H9 (cell line): ENCODE data around the gene MUSTN1. TPM values are rescaled to one million over a fixed set of nuclear protein-coding genes. Genes with fewer than 3 reads are reported as not detected.

Source experiments
- DNase-seq: peaks from one replicate; pipeline ENCODE4 v3.0.0-alpha.2; 2017
- H2AFZ ChIP-seq: one replicate; pipeline ENCODE4 v1.6.1; 2013; ENCODE audit warnings: mild to moderate bottlenecking, low read length, control low read depth, moderate library complexity
- H2AK5ac ChIP-seq: 2 replicates; pipeline ENCODE4 v1.6.1; 2013; ENCODE audit warnings: low read length, control low read depth, mixed read lengths; ENCODE audit not compliant: insufficient read length
- H2BK120ac ChIP-seq: one replicate; pipeline ENCODE4 v1.6.1; 2013; ENCODE audit warnings: low read depth, mild to moderate bottlenecking, low read length, control low read depth, inconsistent platforms; ENCODE audit not compliant: poor library complexity, severe bottlenecking
- H2BK12ac ChIP-seq: 2 replicates; pipeline ENCODE4 v1.6.1; 2013; ENCODE audit warnings: low read length, control low read depth, mixed read lengths, low read depth; ENCODE audit not compliant: insufficient read length
- H2BK15ac ChIP-seq: 2 replicates; pipeline ENCODE4 v1.6.1; 2013; ENCODE audit warnings: low read depth, low read length, control low read depth
- H2BK20ac ChIP-seq: one replicate; pipeline ENCODE4 v1.6.1; 2013; ENCODE audit warnings: low read depth, mild to moderate bottlenecking, low read length, control low read depth, inconsistent platforms; ENCODE audit not compliant: poor library complexity, severe bottlenecking
- H2BK5ac ChIP-seq: 2 replicates; pipeline ENCODE4 v1.6.1; 2013; ENCODE audit warnings: low read length, control low read depth, mixed read lengths; ENCODE audit not compliant: insufficient read length
- H3K14ac ChIP-seq: 2 replicates; pipeline ENCODE4 v1.6.1; 2013; ENCODE audit warnings: low read length, control low read depth; ENCODE audit not compliant: insufficient read depth
- H3K18ac ChIP-seq: 2 replicates; pipeline ENCODE4 v1.6.1; 2013; ENCODE audit warnings: low read depth, mild to moderate bottlenecking, mixed read lengths, low read length, control low read depth; ENCODE audit not compliant: insufficient read length
- H3K23ac ChIP-seq: 2 replicates; pipeline ENCODE4 v1.6.1; 2013; ENCODE audit warnings: low read length, control low read depth, mixed read lengths, low read depth; ENCODE audit not compliant: insufficient read length
- H3K23me2 ChIP-seq: 2 replicates; pipeline ENCODE4 v1.6.1; 2013; ENCODE audit warnings: low read depth, mild to moderate bottlenecking, mixed read lengths, low read length, control low read depth; ENCODE audit not compliant: insufficient read length, poor library complexity, severe bottlenecking
- H3K27ac ChIP-seq: 2 replicates; pipeline ENCODE4 v1.5.1; 2013; ENCODE audit warnings: low read length, control low read depth, mixed read lengths, low read depth; ENCODE audit not compliant: insufficient read length
- H3K27me3 ChIP-seq: 2 replicates; pipeline ENCODE4 v1.6.1; 2013; ENCODE audit warnings: low read length, control low read depth, inconsistent platforms; ENCODE audit not compliant: insufficient read depth
- H3K4ac ChIP-seq: 2 replicates; pipeline ENCODE4 v1.6.1; 2013; ENCODE audit warnings: low read depth, mild to moderate bottlenecking, control low read depth, inconsistent platforms, low read length, moderate library complexity
- H3K4me1 ChIP-seq: 2 replicates; pipeline ENCODE4 v1.6.1; 2013; ENCODE audit warnings: low read length, control low read depth, inconsistent platforms; ENCODE audit not compliant: insufficient read depth
- H3K4me2 ChIP-seq: 2 replicates; pipeline ENCODE4 v1.6.1; 2013; ENCODE audit warnings: low read length, control low read depth, mixed read lengths; ENCODE audit not compliant: insufficient read length, insufficient read depth
- H3K56ac ChIP-seq: 2 replicates; pipeline ENCODE4 v1.6.1; 2013; ENCODE audit warnings: low read depth, mild to moderate bottlenecking, mixed read lengths, low read length, control low read depth; ENCODE audit not compliant: insufficient read length
- H3K79me1 ChIP-seq: 2 replicates; pipeline ENCODE4 v1.6.1; 2013; ENCODE audit warnings: low read depth, mild to moderate bottlenecking, moderate library complexity, low read length, control low read depth, inconsistent platforms; ENCODE audit not compliant: insufficient read depth, poor library complexity, severe bottlenecking
- H3K79me2 ChIP-seq: 2 replicates; pipeline ENCODE4 v1.6.1; 2013; ENCODE audit warnings: low read length, control low read depth, inconsistent platforms; ENCODE audit not compliant: insufficient read depth
- H3K9ac ChIP-seq: 2 replicates; pipeline ENCODE4 v1.6.1; 2013; ENCODE audit warnings: low read length, control low read depth, mixed read lengths; ENCODE audit not compliant: insufficient read length; ENCODE audit errors: extremely low read depth
- H3K9me3 ChIP-seq: one replicate; pipeline ENCODE4 v1.6.1; 2013; ENCODE audit warnings: low read depth, low read length, inconsistent platforms; ENCODE audit not compliant: control insufficient read depth
- H3T11ph ChIP-seq: one replicate; pipeline ENCODE4 v1.6.1; 2013; ENCODE audit warnings: mild to moderate bottlenecking, low read length, control low read depth, inconsistent platforms
- H4K20me1 ChIP-seq: one replicate; pipeline ENCODE4 v1.6.1; 2013; ENCODE audit not compliant: control insufficient read depth, insufficient read length, insufficient read depth
- H4K5ac ChIP-seq: 2 replicates; pipeline ENCODE4 v1.6.1; 2013; ENCODE audit warnings: low read depth, mild to moderate bottlenecking, mixed read lengths, low read length, control low read depth; ENCODE audit not compliant: insufficient read length
- H4K8ac ChIP-seq: replicated peaks from 2 replicates; pipeline ENCODE4 v1.6.1; 2013; ENCODE audit warnings: low read length, control low read depth, mixed read lengths, low read depth; ENCODE audit not compliant: insufficient read length
- H4K91ac ChIP-seq: 2 replicates; pipeline ENCODE4 v1.6.1; 2013; ENCODE audit warnings: low read depth, mild to moderate bottlenecking, moderate library complexity, mixed read lengths, low read length, control low read depth; ENCODE audit not compliant: insufficient read length
- H3K27ac Mint-ChIP-seq, 3 experiments: 2 replicates in 2 of 3; 3 replicates in 1 of 3; pipeline ENCODE4 v1.8.0; 2020 to 2021; ENCODE audit warnings: mixed read lengths in 3 of 3, mild to moderate bottlenecking in 1 of 3, moderate library complexity in 1 of 3
- H3K27me3 Mint-ChIP-seq: 2 replicates; pipeline ENCODE4 v1.8.0; 2021; ENCODE audit warnings: low read depth, mild to moderate bottlenecking, moderate library complexity, mixed read lengths
- H3K36me3 Mint-ChIP-seq, 3 experiments: 2 replicates in 2 of 3; 3 replicates in 1 of 3; pipeline ENCODE4 v1.8.0; 2020 to 2021; ENCODE audit warnings: low read depth in 3 of 3, mixed read lengths in 3 of 3; ENCODE audit not compliant: insufficient read depth in 1 of 3
- H3K4me1 Mint-ChIP-seq, 2 experiments: 2 replicates each; pipeline ENCODE4 v1.8.0; 2020; ENCODE audit warnings: mixed read lengths in 2 of 2
- H3K4me3 Mint-ChIP-seq, 2 experiments: 2 replicates in 1 of 2; 3 replicates in 1 of 2; pipeline ENCODE4 v1.8.0; 2020 to 2021; ENCODE audit warnings: mild to moderate bottlenecking in 2 of 2, mixed read lengths in 2 of 2, moderate library complexity in 1 of 2
- H3K9me3 Mint-ChIP-seq, 2 experiments: 2 replicates in 1 of 2; 3 replicates in 1 of 2; pipeline ENCODE4 v1.8.0; 2020; ENCODE audit warnings: mild to moderate bottlenecking in 2 of 2, mixed read lengths in 2 of 2, moderate library complexity in 1 of 2
- WGBS: extraction: QIAGEN DNeasy Blood & Tissue Kit; methylation state at CpG from one replicate; pipeline ENCODE4 v1.1.7; 2013; ENCODE audit warnings: missing lambda C conversion rate, low lambda C conversion rate, mixed read lengths; ENCODE audit not compliant: insufficient read length; ENCODE audit errors: extremely low coverage; 5-methylcytosine and 5-hydroxymethylcytosine counted together
- total RNA-seq: library from RNA; stranded (reverse); gene quantifications from 2 replicates; pipeline ENCODE4 v1.2.1, GENCODE V29; 2021
- TF ChIP-seq, protein P1 (sequence below): fragments of 200-600 bp; sonication (generic); conservative IDR thresholded peaks from 3 replicates; pipeline ENCODE4 v1.8.0; 2021; ENCODE audit warnings: antibody characterized with exemption, mild to moderate bottlenecking

The MUSTN1 gene
- total RNA-seq, 1 experiment from 2014 or later = 0.72 TPM

- H3K4me1 ChIP-seq = no peaks in the 10 kb centered on the region
- no peaks in the 10 kb centered on the region for H3K27me3 ChIP-seq
- H2AFZ ChIP-seq = no peak overlapping the region
- H2BK15ac ChIP-seq = no peak overlapping the region
- TF ChIP-seq, protein P1, sequence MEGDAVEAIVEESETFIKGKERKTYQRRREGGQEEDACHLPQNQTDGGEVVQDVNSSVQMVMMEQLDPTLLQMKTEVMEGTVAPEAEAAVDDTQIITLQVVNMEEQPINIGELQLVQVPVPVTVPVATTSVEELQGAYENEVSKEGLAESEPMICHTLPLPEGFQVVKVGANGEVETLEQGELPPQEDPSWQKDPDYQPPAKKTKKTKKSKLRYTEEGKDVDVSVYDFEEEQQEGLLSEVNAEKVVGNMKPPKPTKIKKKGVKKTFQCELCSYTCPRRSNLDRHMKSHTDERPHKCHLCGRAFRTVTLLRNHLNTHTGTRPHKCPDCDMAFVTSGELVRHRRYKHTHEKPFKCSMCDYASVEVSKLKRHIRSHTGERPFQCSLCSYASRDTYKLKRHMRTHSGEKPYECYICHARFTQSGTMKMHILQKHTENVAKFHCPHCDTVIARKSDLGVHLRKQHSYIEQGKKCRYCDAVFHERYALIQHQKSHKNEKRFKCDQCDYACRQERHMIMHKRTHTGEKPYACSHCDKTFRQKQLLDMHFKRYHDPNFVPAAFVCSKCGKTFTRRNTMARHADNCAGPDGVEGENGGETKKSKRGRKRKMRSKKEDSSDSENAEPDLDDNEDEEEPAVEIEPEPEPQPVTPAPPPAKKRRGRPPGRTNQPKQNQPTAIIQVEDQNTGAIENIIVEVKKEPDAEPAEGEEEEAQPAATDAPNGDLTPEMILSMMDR = no peak
- H2BK5ac ChIP-seq = no peak overlapping the region
- H2BK12ac ChIP-seq = no peak overlapping the region
- no peak overlapping the region for H3K4me2 ChIP-seq
- H3K23me2 ChIP-seq = no peaks in the 10 kb centered on the region
- no CpG with 5 or more reads among the region's 6 CpGs for WGBS
- no peaks in the 10 kb centered on the region for H3K79me1 ChIP-seq
- no peaks in the 10 kb centered on the region for H3K79me2 ChIP-seq
- no peak overlapping the region for H4K91ac ChIP-seq
- no peak overlapping the region for H4K5ac ChIP-seq
- no peak for DNase-seq
- Mint-ChIP-seq H3K27ac (no peak overlapping the region; a peak in 1 of 7 replicates), H3K36me3 (peaks cover 17 to 33% (median 26%) of the 10 kb centered on the region in 3 experiments), H3K27me3 (no peaks in the 10 kb centered on the region), H3K9me3 (no peaks in the 10 kb centered on the region; a peak in 1 of 5 replicates), H3K4me1 (peaks cover 8 to 18% of the 10 kb centered on the region in 2 experiments), H3K4me3 (no peak overlapping the region)
- H3K56ac ChIP-seq = no peak overlapping the region
- H3K18ac ChIP-seq = no peak overlapping the region
- no peaks in the 10 kb centered on the region for H3K9me3 ChIP-seq
- H2BK120ac ChIP-seq = no peak overlapping the region
- H3K23ac ChIP-seq = no peak overlapping the region
- H2BK20ac ChIP-seq = no peak overlapping the region
- H3K27ac ChIP-seq = no peak overlapping the region
- no peaks in the 10 kb centered on the region for H4K20me1 ChIP-seq
- no peak overlapping the region for H3K9ac ChIP-seq
- H2AK5ac ChIP-seq = no peak overlapping the region
- H3K14ac ChIP-seq = no peak overlapping the region
- H4K8ac ChIP-seq = no peak overlapping the region
- H3T11ph ChIP-seq = no peak overlapping the region
- no peak overlapping the region for H3K4ac ChIP-seq
These were observed 10.3 kb upstream of the MUSTN1 start for GRCh38 chr3:52845157-52845556.
